Measurements from ENCODE around the gene IL20RB.

Gene IL20RB

DNA sequence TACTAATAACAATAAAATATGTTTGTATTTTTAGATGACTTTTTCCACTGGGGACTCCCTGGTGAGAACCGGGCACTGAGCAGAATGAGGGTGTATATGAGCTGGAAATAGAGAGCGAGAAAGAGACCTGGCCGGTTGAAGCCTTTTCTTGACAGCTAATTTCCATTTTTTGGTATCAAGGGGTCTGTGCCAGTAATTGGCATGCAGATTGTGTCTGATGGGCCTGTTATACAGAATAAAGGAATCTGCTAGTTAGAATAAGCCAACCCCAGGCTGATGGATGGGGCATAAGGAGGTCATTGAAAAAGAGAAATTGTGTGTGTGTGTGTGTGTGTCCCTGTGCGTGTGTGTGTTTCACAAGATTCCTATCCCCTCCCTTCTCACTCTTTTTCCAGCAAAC, 83.9 kb downstream of the IL20RB start:
- DNase-seq = no peak

DNA sequence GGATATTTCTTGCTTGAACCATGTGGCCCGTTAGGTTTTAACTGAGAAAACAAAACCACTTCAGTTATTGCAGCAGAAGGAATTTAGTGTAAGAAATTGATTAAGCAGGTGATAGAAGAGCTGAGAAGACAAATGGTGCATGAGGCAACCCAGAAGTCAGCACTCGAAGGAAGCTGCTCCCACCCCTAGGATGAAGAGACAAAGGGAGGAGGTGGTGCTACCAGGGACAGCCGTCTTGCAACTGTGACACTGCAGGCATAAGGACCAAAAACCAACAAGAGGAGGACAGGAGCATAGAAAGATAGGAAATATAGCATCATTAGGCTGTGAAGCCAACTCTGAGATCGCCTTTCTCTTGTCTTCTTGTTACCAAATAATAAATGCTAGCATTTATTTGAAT, 89.0 kb downstream of the IL20RB start:
- no peak for DNase-seq

- DNase-seq = no peak
These were observed 89.5 kb downstream of the IL20RB start for GRCh38 chr3:137047240-137047639.

DNA sequence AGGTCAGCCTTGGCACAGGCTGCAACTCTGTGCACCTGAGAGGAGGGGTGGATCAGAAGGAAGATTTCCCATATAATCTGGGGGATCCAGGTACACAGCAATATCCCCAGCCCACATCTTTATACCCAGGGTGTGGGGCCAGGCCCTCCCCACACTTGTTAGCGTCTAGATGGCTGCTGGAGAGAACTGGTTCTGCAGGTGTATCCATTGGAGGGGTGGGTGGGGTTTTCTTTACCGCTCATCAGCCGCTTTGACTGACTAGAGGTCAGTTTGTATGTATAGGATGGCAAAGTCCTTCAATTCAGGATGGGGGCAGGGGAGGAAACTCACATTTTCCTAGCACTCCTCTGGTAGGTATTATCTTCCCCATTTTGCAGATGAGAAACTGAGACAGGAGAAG, 92.5 kb downstream of the IL20RB start:
- no peak for DNase-seq

- DNase-seq = no peak
These were observed 94.5 kb downstream of the IL20RB start for GRCh38 chr3:137052298-137052697.

Measured in right forelimb (tissue), 1 donor.